Stimulated activated CD4-positive, alpha-beta T cell treated with anti-CD3 and anti-CD28 coated beads, Interleukin-2, amount 100 ng/mL, for 48 hours (primary cell): ENCODE results near the gene KCNE4.
"Not testable (repeated sequence)": the region's sequence is repeated elsewhere in the genome, so short reads cannot be mapped to it uniquely, and the experiment has no call there.

Experiments
- DNase-seq, 2 donors: peaks; one replicate each; pipeline ENCODE4 v3.0.0-alpha.2; 2020

Gene KCNE4

DNA sequence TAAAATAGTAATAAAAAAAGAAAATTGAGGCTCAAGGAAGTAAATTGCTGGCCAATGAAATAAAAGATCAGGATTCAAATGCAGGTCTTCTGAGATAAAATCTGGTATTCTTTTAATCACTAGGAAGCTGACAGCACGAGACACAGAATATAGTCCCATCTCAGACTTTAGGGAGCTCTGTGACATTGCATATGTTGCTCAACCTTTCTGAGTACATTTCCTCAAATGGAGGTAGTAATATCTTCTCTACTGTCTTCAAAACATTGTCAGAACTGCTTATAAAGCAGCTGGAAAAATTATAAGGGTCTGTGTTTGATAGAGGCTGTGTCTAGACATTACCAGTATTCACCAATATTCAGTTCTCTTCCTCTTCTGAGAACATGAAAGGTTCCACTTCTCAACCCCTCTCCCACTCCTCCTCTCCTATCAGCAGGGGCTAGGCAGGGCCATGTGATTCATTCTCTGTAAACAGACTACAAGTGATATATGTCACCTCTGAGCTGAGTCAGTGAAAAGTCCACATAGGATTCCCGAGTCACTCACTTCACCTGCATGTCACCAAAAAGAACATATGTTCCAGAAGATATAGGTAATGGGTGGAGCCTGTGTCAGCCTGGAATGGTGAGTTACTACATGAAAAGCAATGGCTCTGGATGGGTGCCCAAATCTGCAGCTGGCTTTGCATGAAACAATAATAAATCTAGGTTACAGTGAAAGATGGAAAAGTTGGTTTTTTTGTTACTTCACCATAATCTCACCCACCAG lies 7.1 kb downstream of the KCNE4 start:
- DNase-seq: no peak

DNA sequence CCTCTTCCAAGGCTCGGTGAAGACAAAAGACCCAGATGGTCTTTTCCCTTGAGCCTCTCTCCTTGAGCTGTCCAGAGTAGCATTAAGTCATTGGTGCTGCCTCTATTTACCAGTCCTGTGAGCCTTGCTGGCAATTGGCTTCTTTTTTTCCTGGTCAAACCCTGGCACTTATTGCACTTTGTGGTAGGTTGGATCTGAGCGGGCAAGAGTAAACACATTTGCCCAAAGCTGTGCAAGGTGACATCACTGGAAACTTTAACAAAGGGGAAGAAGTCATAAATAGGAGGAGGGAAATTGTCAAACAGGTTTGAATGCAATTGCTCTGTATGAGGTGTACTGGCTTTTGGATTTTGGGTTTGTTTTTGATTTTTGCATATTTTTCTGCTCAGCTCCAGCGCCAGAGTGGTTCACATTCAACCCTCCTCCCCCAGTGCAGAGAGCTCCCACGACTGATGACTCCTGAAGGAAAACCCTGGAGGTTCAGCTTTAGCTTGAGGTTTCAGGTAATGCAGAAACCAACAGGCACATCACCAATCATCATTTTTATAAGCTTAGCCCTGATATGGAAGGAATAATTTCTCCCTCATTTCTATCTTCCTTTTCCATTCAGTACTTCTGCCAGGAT lies 8.3 kb downstream of the KCNE4 start:
- no peak for DNase-seq

DNA sequence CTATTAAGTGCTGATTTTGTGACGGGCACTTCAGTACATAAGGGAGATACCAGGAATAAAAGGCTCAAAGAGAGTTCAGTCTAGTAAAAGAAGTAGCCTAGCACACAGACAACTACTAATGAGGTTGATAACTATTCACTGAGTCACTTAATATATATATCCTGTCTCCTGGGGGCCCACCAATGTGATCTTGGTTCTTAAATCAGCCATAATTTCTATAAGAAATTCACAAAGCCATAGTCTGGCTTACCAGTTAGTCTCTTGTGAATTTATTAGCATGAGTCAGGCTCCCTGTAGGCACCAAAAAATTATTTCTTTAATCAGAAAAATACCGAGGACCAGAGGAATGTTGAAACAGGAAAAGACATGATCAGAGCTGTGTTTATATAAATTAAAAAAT lies 10.4 kb downstream of the KCNE4 start:
- DNase-seq: no peak

DNA sequence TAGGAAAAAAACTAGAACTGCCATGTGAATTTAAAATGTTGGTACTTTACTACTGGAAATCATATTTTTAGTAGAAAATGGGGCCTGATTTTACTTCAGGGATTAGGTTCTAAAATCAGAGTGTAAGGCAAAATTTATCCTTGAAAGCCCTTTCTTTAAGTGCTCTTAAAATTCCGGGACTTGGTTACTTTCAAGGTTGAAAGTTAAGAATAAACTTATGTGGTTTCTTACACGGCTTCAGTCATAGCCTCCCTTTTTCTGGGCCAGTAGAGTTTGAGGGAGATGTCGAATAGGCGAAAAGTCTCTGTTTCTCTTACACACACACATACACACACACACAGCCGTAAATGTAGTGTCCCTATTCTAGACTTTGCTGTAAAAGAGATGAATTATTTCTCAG lies 13.1 kb downstream of the KCNE4 start:
- no peak for DNase-seq

DNA sequence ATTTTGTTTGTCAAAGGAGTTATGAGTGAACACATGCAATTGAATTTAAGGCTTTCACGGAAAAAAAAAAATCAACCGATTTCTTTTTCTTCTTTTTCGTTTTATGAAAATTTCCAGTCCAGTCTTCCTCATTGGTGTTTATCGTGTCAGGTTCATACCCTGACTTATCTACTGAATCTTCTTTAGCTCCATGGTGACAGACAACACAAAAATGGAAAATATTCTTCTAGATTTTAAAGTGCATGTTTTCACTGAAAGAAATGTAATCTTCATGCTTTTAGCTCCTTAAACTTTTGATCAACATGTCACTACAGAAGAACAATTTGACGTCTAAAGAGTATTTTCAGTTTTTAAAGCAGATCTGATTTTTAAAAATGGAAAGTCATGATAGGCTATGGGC lies 14.7 kb downstream of the KCNE4 start:
- DNase-seq: no peak

DNA sequence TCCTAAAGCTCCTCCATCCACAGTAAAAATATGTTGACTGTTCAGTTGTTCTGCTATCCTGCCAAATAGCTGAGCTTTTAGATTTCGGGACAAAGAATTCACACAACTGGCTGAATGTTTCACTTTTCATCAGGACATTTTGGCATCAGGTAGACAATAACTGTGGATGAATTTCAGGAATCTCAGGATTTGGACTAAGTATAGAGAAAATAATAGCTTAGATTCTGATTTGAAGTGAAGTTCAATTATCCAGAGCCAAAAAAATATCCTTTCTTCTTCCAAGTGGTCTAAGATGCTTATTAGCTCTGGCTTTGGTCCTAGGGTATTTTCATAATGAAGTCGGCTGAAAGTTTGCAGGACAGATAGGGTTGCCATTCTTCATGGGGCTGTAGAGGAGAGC lies 16.1 kb downstream of the KCNE4 start:
- DNase-seq: no peak

DNA sequence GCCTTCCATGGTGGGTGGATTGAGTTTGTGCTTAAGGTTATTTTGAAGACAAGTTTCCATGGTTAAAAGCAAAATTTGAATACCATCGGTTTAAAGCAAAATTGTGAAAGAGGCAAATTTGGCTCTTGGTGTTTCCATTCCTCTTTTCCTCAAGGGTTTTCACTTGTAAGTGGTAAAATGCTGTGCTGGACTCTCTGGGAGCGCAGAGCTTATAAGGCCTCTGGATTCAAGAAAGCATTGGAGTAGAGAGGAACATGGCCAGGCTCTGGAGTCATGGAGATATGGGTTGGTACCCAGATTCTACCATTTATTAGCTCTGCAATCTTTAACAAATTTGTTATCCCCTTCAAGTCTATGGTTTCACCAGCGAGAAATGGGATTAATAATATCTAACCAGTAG lies 17.5 kb downstream of the KCNE4 start:
- no peak for DNase-seq

DNA sequence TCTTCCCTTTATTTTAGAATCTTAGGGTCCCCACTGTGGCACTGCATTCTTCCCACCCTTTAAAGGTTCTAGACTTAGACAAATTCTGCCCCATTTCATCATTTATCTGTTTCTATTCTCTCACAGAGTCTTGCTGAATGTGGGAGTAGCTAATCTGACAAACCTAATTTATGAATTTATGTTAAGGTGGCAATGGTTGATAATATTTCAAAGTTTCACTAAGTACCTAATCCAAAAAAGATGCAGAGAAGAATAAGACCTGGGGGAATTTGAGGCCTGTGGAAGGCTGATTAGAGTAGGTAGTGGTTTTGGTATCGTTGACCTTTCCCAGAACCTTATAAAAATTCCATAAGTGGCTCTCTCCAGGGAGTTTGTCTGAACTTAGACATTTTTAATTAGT lies 18.0 kb downstream of the KCNE4 start:
- DNase-seq: no peak

DNA sequence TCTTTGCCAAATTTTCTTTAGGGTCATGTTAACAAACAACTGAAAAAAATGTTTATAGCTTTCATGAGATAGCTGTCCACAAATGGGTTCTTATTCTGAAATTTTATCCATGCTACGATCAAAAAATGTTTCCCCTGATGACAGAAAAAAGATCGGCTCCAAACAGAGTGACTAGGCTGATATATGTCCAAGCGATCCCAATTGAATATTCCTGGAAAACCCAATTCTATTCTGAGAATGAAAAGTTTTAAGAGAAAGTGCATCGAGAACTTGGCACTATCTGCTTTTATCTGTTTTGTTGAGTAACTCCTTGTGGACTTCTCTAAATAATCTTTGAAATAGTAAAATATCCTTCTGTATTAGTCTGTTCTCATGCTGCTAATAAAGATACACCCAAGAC lies 19.1 kb downstream of the KCNE4 start:
- no peak for DNase-seq

DNA sequence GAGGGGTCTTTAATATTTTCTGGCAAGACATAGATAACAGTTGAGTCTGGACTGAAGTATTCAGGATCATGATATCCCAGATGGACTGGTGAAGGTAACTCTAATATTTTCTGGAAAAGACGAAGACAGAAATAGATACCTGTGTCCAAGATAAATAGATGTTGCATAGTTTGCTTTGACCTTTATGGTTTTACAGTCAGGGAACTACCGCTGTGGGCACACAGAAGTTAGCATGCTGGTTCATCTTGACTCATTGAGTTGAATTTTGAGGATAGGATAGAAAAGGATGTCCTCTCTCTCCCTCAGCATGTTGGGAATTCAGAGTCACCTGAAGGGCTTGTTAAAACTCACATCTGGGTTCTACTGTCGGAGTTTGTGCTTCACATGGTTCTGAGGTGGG lies 20.8 kb downstream of the KCNE4 start:
- DNase-seq: no peak

DNA sequence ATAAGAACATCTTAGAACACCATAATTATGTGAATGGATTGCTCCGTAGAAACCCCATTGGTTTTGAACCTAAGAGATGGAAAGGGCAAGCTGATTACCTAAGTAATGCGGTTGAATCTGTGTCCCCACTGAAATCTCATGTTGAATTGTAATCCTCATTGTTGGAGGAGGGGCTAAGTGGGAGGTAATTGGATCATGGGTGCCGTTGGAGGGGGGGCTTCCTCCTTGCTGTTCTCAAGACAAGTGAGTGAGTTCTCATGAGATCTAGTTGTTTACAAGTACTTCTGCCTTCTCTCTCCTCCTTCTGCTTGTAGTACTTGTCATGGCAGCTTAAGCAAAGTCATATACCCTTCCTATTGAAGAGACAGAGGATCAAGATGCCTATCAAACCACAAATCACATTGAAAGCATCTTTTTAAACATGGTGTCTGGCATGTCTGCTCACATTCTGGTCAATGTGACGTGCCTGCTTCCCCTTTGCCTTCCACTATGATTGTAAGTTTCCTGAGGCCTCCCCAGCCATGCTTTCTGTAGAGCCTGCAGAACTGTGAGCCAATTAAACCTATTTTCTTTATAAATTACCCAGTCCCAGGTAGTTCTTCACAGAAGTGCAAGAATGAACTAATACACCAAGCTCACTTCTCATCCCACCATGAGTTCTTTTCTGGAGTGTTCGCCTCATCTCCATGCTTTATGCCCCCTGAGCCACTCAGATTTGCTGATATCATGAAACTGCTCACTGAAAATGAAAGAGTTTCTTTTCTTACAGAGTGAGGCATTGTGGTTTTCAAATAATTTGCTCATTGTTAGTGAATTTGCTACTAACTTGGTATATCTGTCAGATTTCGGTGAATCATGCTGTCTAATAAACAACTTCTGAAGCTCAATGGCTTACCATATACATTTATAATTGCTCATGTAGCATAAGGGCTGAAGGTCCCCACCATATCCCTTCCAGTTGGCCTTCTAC lies 23.6 kb downstream of the KCNE4 start:
- DNase-seq: no peak

DNA sequence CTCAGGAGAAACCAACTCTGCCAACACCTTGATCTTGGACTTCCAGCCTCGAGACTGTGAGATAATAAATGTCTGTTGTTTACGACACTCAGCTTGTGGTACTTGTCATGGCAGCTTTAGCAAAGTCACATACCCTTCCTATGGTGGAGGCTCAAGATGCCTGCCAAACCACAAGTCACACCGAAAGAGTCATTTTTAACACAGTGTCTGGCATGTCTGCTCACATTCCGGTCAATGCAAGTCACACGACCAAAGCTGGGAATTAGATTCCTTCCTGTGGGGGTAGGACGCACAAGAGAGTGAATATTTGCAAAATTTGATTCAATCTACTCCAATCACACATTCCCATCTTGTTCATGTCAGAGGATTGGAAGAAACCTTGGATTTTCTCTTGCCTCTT lies 24.6 kb downstream of the KCNE4 start:
- DNase-seq: no peak

DNA sequence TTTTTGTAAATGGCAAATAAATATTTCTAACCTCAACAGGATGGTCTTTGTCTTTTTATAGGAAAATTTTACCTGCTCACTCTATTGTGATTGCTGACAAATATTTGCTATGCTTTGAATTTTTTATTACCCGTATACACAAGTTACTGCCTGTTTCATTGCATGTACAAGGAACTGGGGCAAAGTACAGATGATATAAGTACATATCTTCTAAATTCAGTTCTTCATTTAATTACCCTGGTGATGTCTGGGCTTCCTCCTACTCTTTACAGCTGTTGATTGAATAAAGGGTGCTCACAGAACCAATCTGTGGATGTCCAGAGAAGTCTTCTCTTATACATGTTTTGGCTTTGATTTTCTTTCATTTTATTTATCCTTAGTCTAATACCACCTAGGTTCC lies 26.5 kb downstream of the KCNE4 start:
- DNase-seq: no peak

DNA sequence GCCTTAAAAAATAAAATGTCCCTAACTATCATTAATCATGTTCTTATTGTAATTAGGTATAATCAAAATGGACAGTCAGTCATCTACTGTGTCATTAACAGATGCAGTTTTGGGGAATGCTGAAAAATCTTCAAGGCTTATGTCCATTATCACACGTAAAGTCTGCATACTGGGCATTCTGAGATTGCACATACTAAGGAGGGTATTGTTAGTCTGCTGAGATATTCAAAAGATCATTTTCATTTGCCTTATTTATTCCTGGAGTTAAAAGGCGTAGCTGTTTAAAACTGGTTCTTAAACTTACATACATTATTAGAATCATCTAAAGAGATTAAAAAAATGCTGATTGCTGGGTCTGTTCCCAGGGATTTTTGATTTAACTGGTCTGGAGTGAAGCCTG lies 27.4 kb downstream of the KCNE4 start:
- no peak for DNase-seq

DNA sequence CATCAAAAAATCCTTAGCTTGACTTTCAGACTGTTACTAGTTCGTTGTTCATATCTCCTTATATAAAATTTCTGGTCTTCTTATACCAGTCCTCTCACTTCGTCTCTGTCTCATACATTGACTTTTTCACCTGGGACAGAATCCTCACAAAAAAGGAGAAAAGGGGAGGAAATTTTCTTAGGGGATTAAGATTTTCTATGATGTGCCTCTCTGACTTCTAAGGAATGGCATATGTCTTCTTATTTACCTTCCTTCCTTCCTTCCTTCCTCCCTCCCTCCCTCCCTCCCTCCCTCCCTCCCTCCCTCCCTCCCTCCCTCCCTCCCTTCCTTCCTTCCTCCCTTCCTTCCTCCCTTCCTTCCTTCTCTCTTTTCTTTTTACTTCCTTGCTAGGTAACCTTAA lies 27.9 kb downstream of the KCNE4 start:
- no peak for DNase-seq

DNA sequence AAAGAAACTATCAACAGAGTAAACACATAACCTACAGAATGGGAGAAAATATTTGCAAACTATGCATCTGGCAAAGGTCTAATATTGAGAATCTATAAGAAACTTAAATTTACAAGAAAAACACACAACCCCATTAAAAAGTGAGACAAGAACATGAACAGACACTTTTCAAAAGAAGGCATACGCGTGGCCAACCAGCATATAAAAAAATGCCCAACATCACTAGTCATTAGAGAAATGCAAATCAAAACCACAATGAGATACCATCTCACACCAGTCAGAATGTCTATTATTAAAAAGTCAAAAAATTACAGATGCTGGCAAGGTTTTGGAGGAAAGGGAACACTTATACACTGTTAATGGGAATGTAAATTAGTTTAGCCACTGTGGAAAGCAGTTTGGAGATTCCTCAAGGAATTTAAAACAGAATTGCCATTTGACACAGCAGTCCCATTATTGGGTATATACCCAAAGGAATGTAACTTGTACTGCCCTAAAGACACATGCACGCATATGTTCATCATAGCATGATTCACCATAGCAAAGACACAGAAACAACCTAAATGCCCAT lies 28.9 kb downstream of the KCNE4 start:
- not testable (repeated sequence) for DNase-seq

DNA sequence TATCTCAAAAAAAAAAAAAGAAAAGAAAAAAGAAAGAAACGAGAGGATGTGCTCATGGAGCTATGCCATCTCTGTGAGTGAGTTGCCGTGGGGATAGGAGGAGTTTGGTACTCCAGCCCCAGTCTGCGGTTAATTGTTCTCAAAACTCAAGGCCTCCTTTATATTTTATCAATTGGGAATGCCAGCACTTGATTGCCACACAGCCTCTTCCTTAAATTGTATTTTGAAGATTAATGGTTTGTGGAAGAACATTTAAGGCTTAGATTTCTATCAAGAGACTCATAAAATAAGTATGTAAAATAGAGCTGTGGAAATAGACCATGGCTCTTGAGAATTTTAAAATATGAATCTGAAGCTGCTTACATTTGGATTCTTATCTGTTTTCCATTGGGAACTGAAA lies 29.8 kb downstream of the KCNE4 start:
- no peak for DNase-seq

DNA sequence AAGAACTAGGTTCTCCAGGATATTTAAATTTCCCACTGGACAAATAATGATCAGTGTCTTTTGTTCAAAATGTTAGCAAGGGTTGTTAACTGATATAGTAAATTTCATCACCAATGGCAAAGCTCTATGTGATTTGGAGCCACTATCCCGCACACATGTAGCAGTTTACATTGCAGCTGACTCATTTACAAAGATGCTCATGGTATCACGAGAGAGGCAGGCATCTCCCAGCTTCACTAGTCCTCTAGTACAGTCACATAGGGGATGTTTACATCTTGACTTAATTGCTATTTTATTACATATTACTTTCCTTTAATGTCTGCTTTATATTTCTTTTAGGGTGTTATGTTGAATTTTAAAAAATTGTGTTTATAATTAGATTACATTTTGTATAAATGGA lies 30.7 kb downstream of the KCNE4 start:
- DNase-seq: no peak

DNA sequence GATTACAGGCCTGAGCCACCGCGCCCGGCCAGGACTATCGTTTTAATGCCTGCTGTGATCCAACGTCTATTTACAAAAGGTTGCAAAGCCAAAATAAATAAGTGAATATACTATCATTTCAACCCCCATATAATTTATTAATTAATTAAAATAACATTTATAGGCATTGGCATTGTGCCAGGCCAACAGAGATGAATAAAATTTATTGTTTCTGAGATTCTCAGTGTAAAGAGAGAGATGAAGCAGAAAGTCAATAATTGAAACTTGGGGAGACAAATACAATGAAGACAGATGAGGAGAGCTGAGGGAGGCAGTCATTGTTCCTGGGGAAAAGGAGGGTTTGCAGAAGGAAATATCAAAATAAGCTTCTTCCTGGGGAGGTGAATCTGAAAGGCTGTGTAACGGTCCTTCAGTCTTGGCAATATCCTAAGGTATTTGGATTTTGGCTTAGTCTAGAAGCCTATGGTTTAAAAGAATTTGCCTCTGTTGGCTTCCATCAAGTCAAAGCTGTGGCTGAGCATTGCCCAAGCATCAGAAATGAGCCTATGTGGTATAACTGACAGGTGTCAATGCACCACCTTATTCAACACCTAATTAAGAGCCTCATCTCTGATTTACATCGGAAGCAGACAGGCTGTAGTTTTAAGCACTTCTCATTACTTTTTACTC lies 31.5 kb downstream of the KCNE4 start:
- DNase-seq: no peak

DNA sequence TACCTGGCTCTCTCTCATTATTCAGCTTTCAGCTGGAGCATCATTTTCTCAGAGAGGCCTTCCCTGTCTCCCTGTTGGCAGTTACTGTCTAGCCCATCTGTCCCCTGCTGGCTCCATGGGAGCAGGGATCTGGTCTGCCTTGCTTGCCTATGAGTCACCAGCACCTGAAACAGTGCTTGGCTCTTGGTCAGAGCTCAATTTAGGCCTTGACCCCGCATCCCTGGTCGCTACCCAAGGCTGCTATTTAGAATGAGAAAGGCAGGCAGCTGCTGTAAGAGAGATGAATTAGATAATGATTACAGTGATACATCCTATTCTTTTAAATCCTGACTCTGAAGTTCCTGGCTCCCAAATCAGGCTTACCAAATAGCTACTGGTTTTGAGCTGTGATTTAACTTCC lies 32.9 kb downstream of the KCNE4 start:
- DNase-seq: no peak

DNA sequence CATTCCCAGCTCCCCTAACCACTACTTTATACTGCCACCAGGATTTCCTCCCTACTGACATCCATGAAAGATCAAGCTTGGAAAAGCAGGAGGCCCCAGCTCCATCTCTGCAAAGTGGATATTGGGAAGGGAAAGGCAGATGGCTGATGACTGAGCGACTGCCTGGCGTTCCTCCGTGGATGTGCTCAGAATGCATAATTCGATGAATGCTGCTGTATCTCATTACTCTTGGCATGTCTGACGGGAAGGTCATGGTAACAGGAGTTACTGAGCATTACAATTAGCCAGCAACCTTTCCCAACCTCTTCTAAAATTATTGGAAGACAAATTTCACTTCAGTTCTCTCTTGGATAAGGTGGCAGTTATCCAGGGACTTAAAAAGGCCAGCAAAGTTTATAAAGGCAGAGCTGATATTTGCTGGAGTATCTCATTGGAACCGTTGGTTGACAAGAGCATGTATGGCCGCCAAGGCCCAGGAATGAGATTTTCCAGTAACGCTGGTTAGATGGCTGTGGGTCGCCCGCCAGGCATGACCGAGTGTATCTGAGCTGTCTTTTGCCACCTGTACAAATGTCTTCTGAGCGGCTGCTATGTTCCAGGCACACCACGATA lies 34.5 kb downstream of the KCNE4 start:
- DNase-seq: no peak

DNA sequence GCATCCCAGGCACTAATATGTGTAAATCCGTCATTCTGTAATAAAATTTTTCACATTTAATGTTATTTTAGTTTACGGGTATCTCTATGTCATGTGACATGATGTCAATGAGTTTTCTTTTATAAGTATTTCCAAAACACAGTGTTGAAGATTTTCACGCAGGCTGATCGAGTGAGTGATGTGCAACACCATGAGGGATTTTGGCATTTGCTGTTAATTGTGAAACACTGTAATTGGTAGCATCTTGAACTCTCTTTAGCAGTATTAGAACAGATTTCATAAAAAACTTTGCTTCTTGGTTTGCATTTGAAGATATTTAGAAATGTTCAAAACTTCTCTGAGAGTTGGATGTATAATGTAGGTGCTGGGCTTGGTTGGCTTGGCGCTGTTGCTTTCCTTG lies 35.5 kb downstream of the KCNE4 start:
- no peak for DNase-seq
